H9 (cell line): ENCODE results near the gene PRR29. TPM values are rescaled to one million over a fixed set of nuclear protein-coding genes. Genes with fewer than 3 reads are reported as not detected.

Experiments
- DNase-seq: peaks from one replicate; pipeline ENCODE4 v3.0.0-alpha.2; 2017
- H2AFZ ChIP-seq: one replicate; pipeline ENCODE4 v1.6.1; 2013; ENCODE audit warnings: mild to moderate bottlenecking, low read length, control low read depth, moderate library complexity
- H2AK5ac ChIP-seq: 2 replicates; pipeline ENCODE4 v1.6.1; 2013; ENCODE audit warnings: low read length, control low read depth, mixed read lengths; ENCODE audit not compliant: insufficient read length
- H2BK120ac ChIP-seq: one replicate; pipeline ENCODE4 v1.6.1; 2013; ENCODE audit warnings: low read depth, mild to moderate bottlenecking, low read length, control low read depth, inconsistent platforms; ENCODE audit not compliant: poor library complexity, severe bottlenecking
- H2BK12ac ChIP-seq: 2 replicates; pipeline ENCODE4 v1.6.1; 2013; ENCODE audit warnings: low read length, control low read depth, mixed read lengths, low read depth; ENCODE audit not compliant: insufficient read length
- H2BK15ac ChIP-seq: 2 replicates; pipeline ENCODE4 v1.6.1; 2013; ENCODE audit warnings: low read depth, low read length, control low read depth
- H2BK20ac ChIP-seq: one replicate; pipeline ENCODE4 v1.6.1; 2013; ENCODE audit warnings: low read depth, mild to moderate bottlenecking, low read length, control low read depth, inconsistent platforms; ENCODE audit not compliant: poor library complexity, severe bottlenecking
- H2BK5ac ChIP-seq: 2 replicates; pipeline ENCODE4 v1.6.1; 2013; ENCODE audit warnings: low read length, control low read depth, mixed read lengths; ENCODE audit not compliant: insufficient read length
- H3K14ac ChIP-seq: 2 replicates; pipeline ENCODE4 v1.6.1; 2013; ENCODE audit warnings: low read length, control low read depth; ENCODE audit not compliant: insufficient read depth
- H3K18ac ChIP-seq: 2 replicates; pipeline ENCODE4 v1.6.1; 2013; ENCODE audit warnings: low read depth, mild to moderate bottlenecking, mixed read lengths, low read length, control low read depth; ENCODE audit not compliant: insufficient read length
- H3K23ac ChIP-seq: 2 replicates; pipeline ENCODE4 v1.6.1; 2013; ENCODE audit warnings: low read length, control low read depth, mixed read lengths, low read depth; ENCODE audit not compliant: insufficient read length
- H3K23me2 ChIP-seq: 2 replicates; pipeline ENCODE4 v1.6.1; 2013; ENCODE audit warnings: low read depth, mild to moderate bottlenecking, mixed read lengths, low read length, control low read depth; ENCODE audit not compliant: insufficient read length, poor library complexity, severe bottlenecking
- H3K27ac ChIP-seq: 2 replicates; pipeline ENCODE4 v1.5.1; 2013; ENCODE audit warnings: low read length, control low read depth, mixed read lengths, low read depth; ENCODE audit not compliant: insufficient read length
- H3K27me3 ChIP-seq: 2 replicates; pipeline ENCODE4 v1.6.1; 2013; ENCODE audit warnings: low read length, control low read depth, inconsistent platforms; ENCODE audit not compliant: insufficient read depth
- H3K4ac ChIP-seq: 2 replicates; pipeline ENCODE4 v1.6.1; 2013; ENCODE audit warnings: low read depth, mild to moderate bottlenecking, control low read depth, inconsistent platforms, low read length, moderate library complexity
- H3K4me1 ChIP-seq: 2 replicates; pipeline ENCODE4 v1.6.1; 2013; ENCODE audit warnings: low read length, control low read depth, inconsistent platforms; ENCODE audit not compliant: insufficient read depth
- H3K4me2 ChIP-seq: 2 replicates; pipeline ENCODE4 v1.6.1; 2013; ENCODE audit warnings: low read length, control low read depth, mixed read lengths; ENCODE audit not compliant: insufficient read length, insufficient read depth
- H3K56ac ChIP-seq: 2 replicates; pipeline ENCODE4 v1.6.1; 2013; ENCODE audit warnings: low read depth, mild to moderate bottlenecking, mixed read lengths, low read length, control low read depth; ENCODE audit not compliant: insufficient read length
- H3K79me1 ChIP-seq: 2 replicates; pipeline ENCODE4 v1.6.1; 2013; ENCODE audit warnings: low read depth, mild to moderate bottlenecking, moderate library complexity, low read length, control low read depth, inconsistent platforms; ENCODE audit not compliant: insufficient read depth, poor library complexity, severe bottlenecking
- H3K79me2 ChIP-seq: 2 replicates; pipeline ENCODE4 v1.6.1; 2013; ENCODE audit warnings: low read length, control low read depth, inconsistent platforms; ENCODE audit not compliant: insufficient read depth
- H3K9ac ChIP-seq: 2 replicates; pipeline ENCODE4 v1.6.1; 2013; ENCODE audit warnings: low read length, control low read depth, mixed read lengths; ENCODE audit not compliant: insufficient read length; ENCODE audit errors: extremely low read depth
- H3K9me3 ChIP-seq: one replicate; pipeline ENCODE4 v1.6.1; 2013; ENCODE audit warnings: low read depth, low read length, inconsistent platforms; ENCODE audit not compliant: control insufficient read depth
- H3T11ph ChIP-seq: one replicate; pipeline ENCODE4 v1.6.1; 2013; ENCODE audit warnings: mild to moderate bottlenecking, low read length, control low read depth, inconsistent platforms
- H4K20me1 ChIP-seq: one replicate; pipeline ENCODE4 v1.6.1; 2013; ENCODE audit not compliant: control insufficient read depth, insufficient read length, insufficient read depth
- H4K5ac ChIP-seq: 2 replicates; pipeline ENCODE4 v1.6.1; 2013; ENCODE audit warnings: low read depth, mild to moderate bottlenecking, mixed read lengths, low read length, control low read depth; ENCODE audit not compliant: insufficient read length
- H4K8ac ChIP-seq: replicated peaks from 2 replicates; pipeline ENCODE4 v1.6.1; 2013; ENCODE audit warnings: low read length, control low read depth, mixed read lengths, low read depth; ENCODE audit not compliant: insufficient read length
- H4K91ac ChIP-seq: 2 replicates; pipeline ENCODE4 v1.6.1; 2013; ENCODE audit warnings: low read depth, mild to moderate bottlenecking, moderate library complexity, mixed read lengths, low read length, control low read depth; ENCODE audit not compliant: insufficient read length
- H3K27ac Mint-ChIP-seq, 3 experiments: 2 replicates in 2 of 3; 3 replicates in 1 of 3; pipeline ENCODE4 v1.8.0; 2020 to 2021; ENCODE audit warnings: mixed read lengths in 3 of 3, mild to moderate bottlenecking in 1 of 3, moderate library complexity in 1 of 3
- H3K27me3 Mint-ChIP-seq: 2 replicates; pipeline ENCODE4 v1.8.0; 2021; ENCODE audit warnings: low read depth, mild to moderate bottlenecking, moderate library complexity, mixed read lengths
- H3K36me3 Mint-ChIP-seq, 3 experiments: 2 replicates in 2 of 3; 3 replicates in 1 of 3; pipeline ENCODE4 v1.8.0; 2020 to 2021; ENCODE audit warnings: low read depth in 3 of 3, mixed read lengths in 3 of 3; ENCODE audit not compliant: insufficient read depth in 1 of 3
- H3K4me1 Mint-ChIP-seq, 2 experiments: 2 replicates each; pipeline ENCODE4 v1.8.0; 2020; ENCODE audit warnings: mixed read lengths in 2 of 2
- H3K4me3 Mint-ChIP-seq, 2 experiments: 2 replicates in 1 of 2; 3 replicates in 1 of 2; pipeline ENCODE4 v1.8.0; 2020 to 2021; ENCODE audit warnings: mild to moderate bottlenecking in 2 of 2, mixed read lengths in 2 of 2, moderate library complexity in 1 of 2
- H3K9me3 Mint-ChIP-seq, 2 experiments: 2 replicates in 1 of 2; 3 replicates in 1 of 2; pipeline ENCODE4 v1.8.0; 2020; ENCODE audit warnings: mild to moderate bottlenecking in 2 of 2, mixed read lengths in 2 of 2, moderate library complexity in 1 of 2
- WGBS: extraction: QIAGEN DNeasy Blood & Tissue Kit; methylation state at CpG from one replicate; pipeline ENCODE4 v1.1.7; 2013; ENCODE audit warnings: missing lambda C conversion rate, low lambda C conversion rate, mixed read lengths; ENCODE audit not compliant: insufficient read length; ENCODE audit errors: extremely low coverage; 5-methylcytosine and 5-hydroxymethylcytosine counted together
- total RNA-seq: library from RNA; stranded (reverse); gene quantifications from 2 replicates; pipeline ENCODE4 v1.2.1, GENCODE V29; 2021
- TF ChIP-seq, protein P1 (sequence below): fragments of 200-600 bp; sonication (generic); conservative IDR thresholded peaks from 3 replicates; pipeline ENCODE4 v1.8.0; 2021; ENCODE audit warnings: antibody characterized with exemption, mild to moderate bottlenecking

PRR29 gene
- total RNA-seq, 1 experiment from 2014 or later, result 0.87 TPM

DNA sequence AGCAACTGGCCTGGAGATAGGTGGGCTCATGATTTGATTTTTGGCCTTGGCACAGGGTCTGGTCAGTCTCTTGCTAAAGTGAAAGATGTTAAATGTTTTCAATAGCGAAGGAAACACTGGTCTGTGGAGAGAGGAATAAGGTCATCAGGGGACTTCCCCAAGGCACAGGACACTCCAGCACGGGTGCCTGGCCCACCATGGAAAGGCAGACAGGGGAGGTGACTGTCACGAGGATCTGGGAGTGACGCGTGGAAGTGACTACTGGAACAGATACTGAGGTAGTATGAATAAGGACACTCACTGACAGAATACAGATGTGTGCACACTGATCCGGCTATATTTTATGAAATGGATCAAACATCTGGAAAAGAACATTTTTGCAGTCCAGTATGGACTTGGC, 39.0 kb downstream of the PRR29 start:
- Histone ChIP-seq H3T11ph (no peak overlapping the region), H3K79me1 (no peaks in the 10 kb centered on the region), H3K18ac (no peak overlapping the region), H2BK12ac (no peak overlapping the region), H2BK5ac (no peak overlapping the region), H3K23me2 (no peaks in the 10 kb centered on the region), H3K79me2 (no peaks in the 10 kb centered on the region), H4K20me1 (no peaks in the 10 kb centered on the region), H2BK15ac (no peak overlapping the region), H3K4me2 (no peak overlapping the region), H4K91ac (no peak overlapping the region), H4K5ac (no peak overlapping the region), H3K9ac (no peak overlapping the region), H2BK120ac (no peak overlapping the region), H3K4me1 (no peaks in the 10 kb centered on the region), H4K8ac (no peak overlapping the region), H3K56ac (no peak overlapping the region), H3K27ac (no peak overlapping the region), H3K4ac (no peak overlapping the region), H3K23ac (no peak overlapping the region), H3K27me3 (no peaks in the 10 kb centered on the region), H3K9me3 (no peaks in the 10 kb centered on the region), H2BK20ac (no peak overlapping the region), H2AK5ac (no peak overlapping the region), H3K14ac (no peak overlapping the region), H2AFZ (no peak overlapping the region)
- Mint-ChIP-seq H3K4me1 (peaks cover 4 to 8% of the 10 kb centered on the region in 2 experiments; a peak in 3 of 4 replicates), H3K27ac (no peak overlapping the region), H3K9me3 (no peaks in the 10 kb centered on the region), H3K27me3 (no peaks in the 10 kb centered on the region), H3K36me3 (no peaks in the 10 kb centered on the region), H3K4me3 (no peak overlapping the region)
- no peak for DNase-seq
- TF ChIP-seq, protein P1, sequence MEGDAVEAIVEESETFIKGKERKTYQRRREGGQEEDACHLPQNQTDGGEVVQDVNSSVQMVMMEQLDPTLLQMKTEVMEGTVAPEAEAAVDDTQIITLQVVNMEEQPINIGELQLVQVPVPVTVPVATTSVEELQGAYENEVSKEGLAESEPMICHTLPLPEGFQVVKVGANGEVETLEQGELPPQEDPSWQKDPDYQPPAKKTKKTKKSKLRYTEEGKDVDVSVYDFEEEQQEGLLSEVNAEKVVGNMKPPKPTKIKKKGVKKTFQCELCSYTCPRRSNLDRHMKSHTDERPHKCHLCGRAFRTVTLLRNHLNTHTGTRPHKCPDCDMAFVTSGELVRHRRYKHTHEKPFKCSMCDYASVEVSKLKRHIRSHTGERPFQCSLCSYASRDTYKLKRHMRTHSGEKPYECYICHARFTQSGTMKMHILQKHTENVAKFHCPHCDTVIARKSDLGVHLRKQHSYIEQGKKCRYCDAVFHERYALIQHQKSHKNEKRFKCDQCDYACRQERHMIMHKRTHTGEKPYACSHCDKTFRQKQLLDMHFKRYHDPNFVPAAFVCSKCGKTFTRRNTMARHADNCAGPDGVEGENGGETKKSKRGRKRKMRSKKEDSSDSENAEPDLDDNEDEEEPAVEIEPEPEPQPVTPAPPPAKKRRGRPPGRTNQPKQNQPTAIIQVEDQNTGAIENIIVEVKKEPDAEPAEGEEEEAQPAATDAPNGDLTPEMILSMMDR, result no peak
- WGBS, result no CpG with 5 or more reads among the region's 6 CpGs
